ENCODE measurements around the gene PKHD1.

GRCh38 chr6:52104979-52105378 lies 17.6 kb upstream of the PKHD1 start:
- TF ChIP-seq CTCF (IDR thresholded peaks at IDR 0.05), result no peak
- no peak for TF ChIP-seq EZH2 (IDR thresholded peaks at IDR 0.05; ENCODE audit: borderline replicate concordance, insufficient read depth, low read depth, low read length, poor library complexity, severe bottlenecking)

Measured in B cell (primary cell).